Activated CD4-positive, alpha-beta T cell treated with anti-CD3 and anti-CD28 coated beads for 24 hours (primary cell): Measurements from ENCODE around the gene ADPRHL1.

Experiments
- DNase-seq, 2 donors: peaks; one replicate each; pipeline ENCODE4 v3.0.0-alpha.2; 2020; ENCODE audit warnings: low read depth in 2 of 2

ADPRHL1 gene

DNA sequence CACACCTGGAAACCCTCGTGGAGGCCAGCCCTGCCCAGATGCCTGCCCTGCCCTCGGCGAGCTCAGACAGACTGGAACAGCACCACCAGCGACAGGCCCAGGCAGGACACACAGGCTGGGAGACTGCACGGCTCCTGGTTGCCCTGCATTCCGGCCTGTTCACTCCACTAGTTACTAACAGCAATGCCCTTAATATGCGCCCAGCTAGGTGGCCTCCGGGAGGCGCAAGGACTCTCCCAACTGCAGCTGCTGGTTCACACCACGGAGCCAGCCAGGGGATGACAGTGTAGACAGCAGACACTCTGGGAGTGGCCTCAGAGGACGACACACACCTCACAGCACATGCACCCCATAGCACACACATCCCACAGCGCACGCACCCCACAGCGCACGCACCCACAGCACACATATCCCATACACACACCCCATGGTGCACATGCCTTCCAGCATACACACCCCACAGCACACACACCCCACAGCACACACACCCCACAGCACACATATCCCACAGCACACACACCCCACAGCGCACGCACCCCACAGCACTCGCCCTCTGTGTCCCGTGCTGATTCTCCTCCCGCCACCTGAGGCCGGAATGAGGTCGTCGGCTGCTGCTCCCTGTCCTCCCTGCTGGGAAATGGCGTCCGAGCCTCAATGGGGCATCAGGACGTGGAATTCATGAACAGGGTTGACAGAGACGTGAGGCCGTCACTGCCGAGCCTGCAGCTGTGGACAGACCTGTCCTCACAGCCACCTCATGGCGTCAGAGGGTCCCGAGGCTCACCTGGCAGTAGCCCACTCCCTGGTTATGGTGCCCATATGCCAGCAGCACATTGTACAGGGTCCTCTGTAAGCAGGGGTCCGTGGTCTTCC, 103.0 kb downstream of the ADPRHL1 start:
- DNase-seq, result no peak
